ENCODE results near the gene AGFG2. TPM values are rescaled to one million over a fixed set of nuclear protein-coding genes. Genes with fewer than 3 reads are reported as not detected.

AGFG2 gene
- total RNA-seq, 1 experiment from 2014 or later = 15.3 TPM

GRCh38 chr7:100568176-100568895 lies 29.3 kb downstream of the AGFG2 start:
- TF ChIP-seq EZH2 (IDR thresholded peaks at IDR 0.05; ENCODE audit: borderline replicate concordance, low read depth, low read length, poor library complexity, severe bottlenecking) (no peak), CTCF (conservative IDR thresholded peaks at IDR 0.05; ENCODE audit: low read depth, low read length) (no peak)
- no TSS peak for BruUV-seq (replicated peaks)
- CTCF ChIA-PET = interaction anchor here (1.6 kb wide), 1 partner anchor 9 kb away, joined by 9 read pairs; no protein-coding TSS in a partner anchor
- Histone ChIP-seq H3K27ac (ENCODE audit: low read depth, low read length, poor library complexity, severe bottlenecking) (no peak overlapping the region), H3K4me3 (ENCODE audit: low read depth, low read length, poor library complexity, severe bottlenecking) (no peak overlapping the region), H3K36me3 (ENCODE audit: insufficient read depth, low read length, poor library complexity, severe bottlenecking) (no peaks in the 10 kb centered on the region), H3K27me3 (replicated peaks; ENCODE audit: insufficient read depth, low read depth, low read length, poor library complexity) (no peaks in the 10 kb centered on the region), H3K4me1 (ENCODE audit: insufficient read depth, low read length, poor library complexity, severe bottlenecking) (peaks cover 14% of the 10 kb centered on the region), H3K9me3 (ENCODE audit: low read depth, low read length, poor library complexity, severe bottlenecking) (no peaks in the 10 kb centered on the region)
- POLR2A ChIA-PET (ENCODE audit: low non-redundant PET) = no interaction called here
- DNase-seq (ENCODE audit: low spot score) = no peak
- intact Hi-C loops (cut with micrococcal nuclease; ENCODE audit: unreplicated experiment) = no loop called here

- no TSS peak for BruUV-seq (replicated peaks)
- Histone ChIP-seq H3K9me3 (ENCODE audit: low read depth, low read length, poor library complexity, severe bottlenecking) (no peaks in the 10 kb centered on the region), H3K27ac (ENCODE audit: low read depth, low read length, poor library complexity, severe bottlenecking) (no peak overlapping the region), H3K27me3 (replicated peaks; ENCODE audit: insufficient read depth, low read depth, low read length, poor library complexity) (no peaks in the 10 kb centered on the region), H3K36me3 (ENCODE audit: insufficient read depth, low read length, poor library complexity, severe bottlenecking) (no peaks in the 10 kb centered on the region), H3K4me1 (ENCODE audit: insufficient read depth, low read length, poor library complexity, severe bottlenecking) (peaks cover 14% of the 10 kb centered on the region), H3K4me3 (ENCODE audit: low read depth, low read length, poor library complexity, severe bottlenecking) (peak overlapping the region; percentile 35)
- peak; percentile 50 for TF ChIP-seq CTCF (conservative IDR thresholded peaks at IDR 0.05; ENCODE audit: low read depth, low read length)
- no peak for TF ChIP-seq EZH2 (IDR thresholded peaks at IDR 0.05; ENCODE audit: borderline replicate concordance, low read depth, low read length, poor library complexity, severe bottlenecking)
- intact Hi-C loops (cut with micrococcal nuclease; ENCODE audit: unreplicated experiment) = no loop called here
- CTCF ChIA-PET = interaction anchor here (1.6 kb wide), 1 partner anchor 10 kb away, joined by 9 read pairs; no protein-coding TSS in a partner anchor
- peak; percentile 67 for DNase-seq (ENCODE audit: low spot score)
- POLR2A ChIA-PET (ENCODE audit: low non-redundant PET) = no interaction called here
Measured at GRCh38 chr7:100568896-100569844, 30.2 kb downstream of the AGFG2 start.

- POLR2A ChIA-PET (ENCODE audit: low non-redundant PET) = no interaction called here
- Histone ChIP-seq H3K4me3 (ENCODE audit: low read depth, low read length, poor library complexity, severe bottlenecking) (no peak overlapping the region), H3K27me3 (replicated peaks; ENCODE audit: insufficient read depth, low read depth, low read length, poor library complexity) (no peaks in the 10 kb centered on the region), H3K36me3 (ENCODE audit: insufficient read depth, low read length, poor library complexity, severe bottlenecking) (peaks cover 3% of the 10 kb centered on the region), H3K4me1 (ENCODE audit: insufficient read depth, low read length, poor library complexity, severe bottlenecking) (peaks cover 14% of the 10 kb centered on the region), H3K27ac (ENCODE audit: low read depth, low read length, poor library complexity, severe bottlenecking) (no peak overlapping the region), H3K9me3 (ENCODE audit: low read depth, low read length, poor library complexity, severe bottlenecking) (no peaks in the 10 kb centered on the region)
- CTCF ChIA-PET = no interaction called here
- no TSS peak for BruUV-seq (replicated peaks)
- TF ChIP-seq EZH2 (IDR thresholded peaks at IDR 0.05; ENCODE audit: borderline replicate concordance, low read depth, low read length, poor library complexity, severe bottlenecking) (no peak), CTCF (conservative IDR thresholded peaks at IDR 0.05; ENCODE audit: low read depth, low read length) (no peak)
- intact Hi-C loops (cut with micrococcal nuclease; ENCODE audit: unreplicated experiment) = no loop called here
- no peak for DNase-seq (ENCODE audit: low spot score)
Measured at GRCh38 chr7:100570954-100571828, 32.2 kb downstream of the AGFG2 start.

Measured in A673 (cell line).